Measurements from ENCODE around the gene IFITM2. TPM values are rescaled to one million over a fixed set of nuclear protein-coding genes. Genes with fewer than 3 reads are reported as not detected.

The IFITM2 gene
- polyA plus RNA-seq, 4 donors, result 21.7 to 490 (median 51.9) TPM

- no peak overlapping the region for H3K4me3 ChIP-seq (ENCODE audit: low read depth in 1 of 3, low read length in 3 of 3)
Observed at GRCh38 chr11:269146-269890, 38.3 kb upstream of the IFITM2 start.

GRCh38 chr11:270451-271318 is 36.9 kb upstream of the IFITM2 start:
- no peak for FAIRE-seq
- Histone ChIP-seq H3K36me3 (ENCODE audit: control insufficient read depth in 3 of 3, insufficient read depth in 2 of 3, low read depth in 1 of 3, low read length in 3 of 3) (peaks cover 0 to 2% (median 0%) of the 10 kb centered on the region in 3 donors), H3K27ac (ENCODE audit: low read depth in 1 of 3, low read length in 2 of 3) (peak overlapping the region; percentile 93 to 96 (median 96)), H3K9me3 (ENCODE audit: control insufficient read depth in 2 of 2, insufficient read depth in 1 of 2, low read depth in 1 of 2, low read length in 1 of 2) (peaks cover 0 to 5% of the 10 kb centered on the region in 2 donors), H3K4me1 (ENCODE audit: control insufficient read depth in 3 of 3, insufficient read depth in 2 of 3, low read depth in 1 of 3, low read length in 2 of 3) (peaks cover 3 to 29% (median 4%) of the 10 kb centered on the region in 3 donors), H3K4me3 (ENCODE audit: low read depth in 1 of 3, low read length in 3 of 3) (no peak overlapping the region), H3K27me3 (ENCODE audit: control insufficient read depth in 3 of 3, insufficient read depth in 3 of 3, low read length in 3 of 3) (no peaks in the 10 kb centered on the region)
- WGBS, 3 donors, result 31 to 69% (median 52%) methylated on average over 15 to 18 of the region's 18 CpGs
- peak; percentile 55 to 75 for DNase-seq

More at GRCh38 chr11:269146-269890, 38.3 kb upstream of the IFITM2 start:
- DNase-seq (peak in 1 of 2 donors; percentile 56), FAIRE-seq (no peak)
- Histone ChIP-seq H3K4me1 (ENCODE audit: control insufficient read depth in 3 of 3, insufficient read depth in 2 of 3, low read depth in 1 of 3, low read length in 2 of 3) (peaks cover 3 to 29% (median 4%) of the 10 kb centered on the region in 3 donors), H3K9me3 (ENCODE audit: control insufficient read depth in 2 of 2, insufficient read depth in 1 of 2, low read depth in 1 of 2, low read length in 1 of 2) (peaks cover 0 to 5% of the 10 kb centered on the region in 2 donors), H3K36me3 (ENCODE audit: control insufficient read depth in 3 of 3, insufficient read depth in 2 of 3, low read depth in 1 of 3, low read length in 3 of 3) (peaks cover 0 to 2% (median 0%) of the 10 kb centered on the region in 3 donors), H3K27ac (ENCODE audit: low read depth in 1 of 3, low read length in 2 of 3) (peak overlapping the region; percentile 9 to 96 (median 93)), H3K27me3 (ENCODE audit: control insufficient read depth in 3 of 3, insufficient read depth in 3 of 3, low read length in 3 of 3) (no peaks in the 10 kb centered on the region)
- WGBS, 3 donors, result 40 to 64% (median 47%) methylated on average over 21 of the region's 21 CpGs

- 19 to 54% (median 32%) methylated on average over 8 of the region's 8 CpGs for WGBS, 3 donors
- Histone ChIP-seq H3K4me3 (ENCODE audit: low read depth in 1 of 3, low read length in 3 of 3) (no peak overlapping the region), H3K9me3 (ENCODE audit: control insufficient read depth in 2 of 2, insufficient read depth in 1 of 2, low read depth in 1 of 2, low read length in 1 of 2) (no peaks in the 10 kb centered on the region), H3K36me3 (ENCODE audit: control insufficient read depth in 3 of 3, insufficient read depth in 2 of 3, low read depth in 1 of 3, low read length in 3 of 3) (peaks cover 0 to 2% (median 0%) of the 10 kb centered on the region in 3 donors), H3K27ac (ENCODE audit: low read depth in 1 of 3, low read length in 2 of 3) (peak overlapping the region; percentile 93 to 96 (median 96)), H3K27me3 (ENCODE audit: control insufficient read depth in 3 of 3, insufficient read depth in 3 of 3, low read length in 3 of 3) (no peaks in the 10 kb centered on the region), H3K4me1 (ENCODE audit: control insufficient read depth in 3 of 3, insufficient read depth in 2 of 3, low read depth in 1 of 3, low read length in 2 of 3) (peaks cover 3 to 29% (median 4%) of the 10 kb centered on the region in 3 donors)
- FAIRE-seq (no peak), DNase-seq (peak; percentile 75 to 96)
Observed at GRCh38 chr11:271319-271715, 36.3 kb upstream of the IFITM2 start.

- peak overlapping the region in 1 of 3 donors; percentile 24 for H3K4me3 ChIP-seq (ENCODE audit: low read depth in 1 of 3, low read length in 3 of 3)
- no peaks in the 10 kb centered on the region for H3K27me3 ChIP-seq (ENCODE audit: control insufficient read depth in 3 of 3, insufficient read depth in 3 of 3, low read length in 3 of 3)
- FAIRE-seq, result no peak
- H3K36me3 ChIP-seq (ENCODE audit: control insufficient read depth in 3 of 3, insufficient read depth in 2 of 3, low read depth in 1 of 3, low read length in 3 of 3), result peaks cover 0 to 2% (median 0%) of the 10 kb centered on the region in 3 donors
- H3K27ac ChIP-seq (ENCODE audit: low read depth in 1 of 3, low read length in 2 of 3), result peak overlapping the region; percentile 93 to 96 (median 96)
- 20 to 68% (median 56%) methylated on average over 22 of the region's 22 CpGs for WGBS, 3 donors
- DNase-seq, result peak; percentile 89 to 97
- peaks cover 3 to 32% (median 4%) of the 10 kb centered on the region in 3 donors for H3K4me1 ChIP-seq (ENCODE audit: control insufficient read depth in 3 of 3, insufficient read depth in 2 of 3, low read depth in 1 of 3, low read length in 2 of 3)
- H3K9me3 ChIP-seq (ENCODE audit: control insufficient read depth in 2 of 2, insufficient read depth in 1 of 2, low read depth in 1 of 2, low read length in 1 of 2), result no peaks in the 10 kb centered on the region
Observed at GRCh38 chr11:272195-272930, 35.3 kb upstream of the IFITM2 start.

- DNase-seq (no peak), FAIRE-seq (no peak)
Observed at GRCh38 chr11:272931-273198, 34.8 kb upstream of the IFITM2 start.

GRCh38 chr11:276219-276618 is 31.4 kb upstream of the IFITM2 start:
- DNase-seq (peak in 1 of 2 donors; percentile 1), FAIRE-seq (no peak)
- Histone ChIP-seq H3K27me3 (ENCODE audit: control insufficient read depth in 3 of 3, insufficient read depth in 3 of 3, low read length in 3 of 3) (peaks cover 0 to 9% (median 2%) of the 10 kb centered on the region in 3 donors), H3K4me1 (ENCODE audit: control insufficient read depth in 3 of 3, insufficient read depth in 2 of 3, low read depth in 1 of 3, low read length in 2 of 3) (peaks cover 0 to 37% (median 0%) of the 10 kb centered on the region in 3 donors), H3K4me3 (ENCODE audit: low read depth in 1 of 3, low read length in 3 of 3) (no peak overlapping the region), H3K36me3 (ENCODE audit: control insufficient read depth in 3 of 3, insufficient read depth in 2 of 3, low read depth in 1 of 3, low read length in 3 of 3) (peaks cover 0 to 10% (median 5%) of the 10 kb centered on the region in 3 donors), H3K9me3 (ENCODE audit: control insufficient read depth in 2 of 2, insufficient read depth in 1 of 2, low read depth in 1 of 2, low read length in 1 of 2) (no peaks in the 10 kb centered on the region), H3K27ac (ENCODE audit: low read depth in 1 of 3, low read length in 2 of 3) (peak overlapping the region in 1 of 3 donors; percentile 96)

More at GRCh38 chr11:272931-273198, 34.8 kb upstream of the IFITM2 start:
- 74 to 83% (median 76%) methylated on average over 6 of the region's 6 CpGs for WGBS, 3 donors
- Histone ChIP-seq H3K4me3 (ENCODE audit: low read depth in 1 of 3, low read length in 3 of 3) (no peak overlapping the region), H3K27ac (ENCODE audit: low read depth in 1 of 3, low read length in 2 of 3) (peak overlapping the region; percentile 93 to 96 (median 96)), H3K4me1 (ENCODE audit: control insufficient read depth in 3 of 3, insufficient read depth in 2 of 3, low read depth in 1 of 3, low read length in 2 of 3) (peaks cover 3 to 37% (median 4%) of the 10 kb centered on the region in 3 donors), H3K36me3 (ENCODE audit: control insufficient read depth in 3 of 3, insufficient read depth in 2 of 3, low read depth in 1 of 3, low read length in 3 of 3) (peaks cover 0 to 2% (median 0%) of the 10 kb centered on the region in 3 donors), H3K27me3 (ENCODE audit: control insufficient read depth in 3 of 3, insufficient read depth in 3 of 3, low read length in 3 of 3) (no peaks in the 10 kb centered on the region), H3K9me3 (ENCODE audit: control insufficient read depth in 2 of 2, insufficient read depth in 1 of 2, low read depth in 1 of 2, low read length in 1 of 2) (no peaks in the 10 kb centered on the region)

GRCh38 chr11:278001-278951 is 29.3 kb upstream of the IFITM2 start, which contains the start of gene NLRP6:
Gene NLRP6 (plus strand): TSS chr11:278407. CDS start chr11:278570, 163 bp downstream.
- peak; percentile 91 to 96 for DNase-seq
- FAIRE-seq, result no peak
- WGBS, 3 donors, result 18 to 57% (median 39%) methylated on average over 20 to 21 of the region's 21 CpGs

More at GRCh38 chr11:278001-278951, 29.3 kb upstream of the IFITM2 start, which contains the start of gene NLRP6:
- H3K4me3 ChIP-seq (ENCODE audit: low read depth in 1 of 3, low read length in 3 of 3), result peak within 1 kb of the TSS; percentile 28 to 91 (median 64)
- H3K9me3 ChIP-seq (ENCODE audit: control insufficient read depth in 2 of 2, insufficient read depth in 1 of 2, low read depth in 1 of 2, low read length in 1 of 2), result no peaks in the 10 kb centered on the region
- peaks cover 0 to 25% (median 11%) of the 10 kb centered on the region in 3 donors for H3K27me3 ChIP-seq (ENCODE audit: control insufficient read depth in 3 of 3, insufficient read depth in 3 of 3, low read length in 3 of 3)
- H3K36me3 ChIP-seq (ENCODE audit: control insufficient read depth in 3 of 3, insufficient read depth in 2 of 3, low read depth in 1 of 3, low read length in 3 of 3), result peaks cover 0 to 29% (median 15%) of the 10 kb centered on the region in 3 donors
- peak within 1 kb of the TSS; percentile 94 to 97 (median 96) for H3K27ac ChIP-seq (ENCODE audit: low read depth in 1 of 3, low read length in 2 of 3)
- H3K4me1 ChIP-seq (ENCODE audit: control insufficient read depth in 3 of 3, insufficient read depth in 2 of 3, low read depth in 1 of 3, low read length in 2 of 3), result peaks cover 0 to 37% (median 0%) of the 10 kb centered on the region in 3 donors

Data from small intestine (tissue), 7 donors.